NCI-H2196 treated with DMSO at 0.1 percent for 48 hours (cell line): ENCODE data around the gene CHN2.
"Not testable (repeated sequence)": the region's sequence is repeated elsewhere in the genome, so short reads cannot be mapped to it uniquely, and the experiment has no call there.

ENCODE experiments used
- DNase-seq: peaks from one replicate; lab custom pipeline; 2025; ENCODE audit not compliant: unreplicated experiment; lab: John Stamatoyannopoulos, UW

CHN2 gene

DNA sequence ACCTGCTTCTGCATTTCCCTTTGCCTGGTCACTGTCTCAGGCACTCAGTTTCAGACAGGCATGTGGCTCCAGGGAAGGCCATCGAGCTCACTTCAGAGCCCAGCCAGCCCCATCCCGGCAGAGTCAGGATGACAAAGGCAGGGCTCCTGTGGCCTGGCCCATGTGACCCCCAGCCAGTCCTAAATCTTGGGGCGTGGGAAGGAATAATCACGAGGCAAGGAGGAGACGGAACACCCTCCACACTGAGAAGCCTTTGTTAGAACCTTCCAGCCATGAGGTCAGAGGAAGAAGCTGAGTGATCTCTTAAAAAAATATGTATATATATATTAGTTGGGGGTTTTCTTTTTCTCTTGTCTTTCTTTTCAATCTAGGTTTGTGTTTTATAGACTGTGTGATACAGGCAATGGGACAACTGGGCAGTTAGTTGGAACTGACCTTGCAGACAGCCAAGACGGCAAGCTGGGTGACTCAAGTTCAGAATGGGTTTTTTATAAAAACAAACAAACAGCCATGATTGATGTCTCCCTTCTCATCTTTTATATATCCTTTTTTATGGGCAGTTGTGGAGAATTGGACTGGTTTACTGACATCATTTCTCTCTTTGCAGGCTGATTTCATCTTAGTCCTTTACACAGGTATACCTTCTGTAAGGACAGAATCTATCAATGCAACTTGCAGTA lies 60.8 kb downstream of the CHN2 start:
- DNase-seq: no peak

- no peak for DNase-seq
Measured at GRCh38 chr7:29255906-29256692, 61.5 kb downstream of the CHN2 start.

GRCh38 chr7:29256693-29257002 lies 62.1 kb downstream of the CHN2 start:
- DNase-seq: no peak

DNA sequence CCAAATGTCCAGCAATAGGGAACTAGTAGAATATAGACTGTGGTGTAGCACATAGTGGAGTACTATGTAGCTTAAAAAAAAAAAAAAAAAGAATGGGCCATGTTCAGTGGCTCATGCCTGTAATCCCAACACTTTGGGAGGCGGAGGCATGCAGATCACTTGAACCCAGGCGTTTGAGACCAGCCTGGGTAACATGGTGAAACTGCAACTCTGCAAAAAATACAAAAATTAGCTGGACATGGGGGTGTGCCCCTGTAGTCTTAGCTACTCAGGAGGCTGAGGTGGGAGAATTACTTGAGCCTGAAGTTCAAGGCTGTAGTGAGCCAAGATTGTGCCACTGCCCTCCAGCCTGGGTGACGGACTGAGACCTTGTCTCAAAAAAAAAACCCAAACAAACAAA lies 64.4 kb downstream of the CHN2 start:
- no peak for DNase-seq

DNA sequence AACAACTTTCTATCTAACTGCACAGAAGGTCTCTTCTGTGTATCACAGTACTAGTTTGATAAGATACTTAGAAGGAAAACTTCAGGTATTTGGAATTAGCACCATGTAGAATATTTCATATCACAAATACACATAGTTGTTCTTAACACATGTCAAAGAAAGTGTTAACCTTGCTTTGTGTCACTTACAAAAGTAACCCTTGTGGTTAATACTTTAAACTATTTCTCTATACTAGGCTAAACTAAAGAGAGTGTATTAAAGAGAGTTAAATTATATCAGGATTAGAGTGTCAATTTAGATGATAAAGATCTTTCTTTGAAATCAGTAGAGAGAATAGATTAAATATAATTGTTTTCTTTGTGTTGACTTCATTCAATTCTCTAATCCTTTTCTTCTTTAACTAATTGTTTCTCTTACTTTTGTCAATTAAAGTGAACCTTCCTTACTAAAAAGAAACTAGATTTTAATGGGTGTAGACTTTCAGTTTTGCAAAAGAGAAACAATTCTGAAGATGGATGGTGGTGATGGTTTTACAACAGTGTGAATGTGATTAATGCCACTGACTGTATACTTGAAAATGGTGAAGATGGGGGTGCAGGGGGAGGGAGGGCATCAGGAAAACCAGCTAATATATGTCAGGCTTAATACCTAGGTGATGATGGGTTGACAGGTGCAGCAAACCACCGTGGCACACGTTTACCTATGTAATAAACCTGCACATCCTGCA lies 67.8 kb downstream of the CHN2 start:
- no peak for DNase-seq

GRCh38 chr7:29263601-29264207 lies 69.1 kb downstream of the CHN2 start:
- not testable (repeated sequence) for DNase-seq

DNA sequence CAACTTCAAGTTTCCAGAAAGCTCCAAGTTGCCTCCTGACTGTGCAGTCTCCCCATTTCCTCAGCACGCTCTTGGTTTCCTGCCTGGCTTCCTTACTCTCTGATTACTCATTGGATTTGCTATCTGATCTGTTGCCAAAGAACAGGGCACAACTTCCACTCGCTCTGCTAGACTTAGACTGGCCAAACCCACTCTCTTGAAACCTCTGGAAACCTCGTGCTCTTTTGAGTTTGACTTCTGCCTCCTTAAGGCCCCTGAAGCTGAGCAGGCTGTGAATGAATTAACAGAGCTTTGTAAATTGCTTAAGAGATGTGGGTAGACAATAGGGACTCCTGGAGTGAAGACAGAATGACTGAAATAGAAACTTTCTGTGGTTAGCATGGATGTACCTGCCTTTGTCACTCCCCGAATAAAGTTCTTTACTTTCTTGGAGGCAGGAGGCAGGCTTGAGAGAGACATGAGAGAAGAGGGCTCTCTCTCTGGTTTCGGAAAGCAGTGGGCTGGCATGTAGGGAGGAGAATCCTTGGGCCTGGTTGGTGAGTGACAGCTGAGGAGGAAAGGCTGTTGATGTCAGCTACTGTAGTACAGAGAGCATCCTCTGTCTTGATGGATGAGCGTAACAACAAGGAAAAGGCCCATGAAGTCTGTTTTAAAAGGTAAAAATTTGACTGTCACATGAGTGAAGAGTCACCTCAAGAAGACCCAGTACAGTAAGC lies 70.8 kb downstream of the CHN2 start:
- no peak for DNase-seq

DNA sequence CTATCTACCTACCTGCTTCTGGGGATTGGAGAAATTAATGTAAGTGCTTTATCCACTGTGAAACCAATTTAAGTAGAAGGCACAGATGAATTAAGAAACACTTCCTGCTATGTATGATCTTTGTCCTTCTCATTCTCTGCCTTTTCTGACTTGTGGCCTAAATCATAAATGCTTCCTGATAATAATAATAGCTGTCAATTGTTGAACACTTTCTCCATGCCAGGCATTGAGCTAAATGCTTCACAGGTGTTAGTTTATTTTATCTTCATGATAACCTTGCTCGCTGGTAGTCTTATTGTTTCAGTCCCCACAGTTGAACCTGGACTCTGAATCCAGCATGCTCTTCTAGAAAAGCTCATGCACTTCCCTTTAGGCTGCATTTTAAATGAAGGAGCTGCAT lies 75.4 kb downstream of the CHN2 start:
- DNase-seq: no peak

DNA sequence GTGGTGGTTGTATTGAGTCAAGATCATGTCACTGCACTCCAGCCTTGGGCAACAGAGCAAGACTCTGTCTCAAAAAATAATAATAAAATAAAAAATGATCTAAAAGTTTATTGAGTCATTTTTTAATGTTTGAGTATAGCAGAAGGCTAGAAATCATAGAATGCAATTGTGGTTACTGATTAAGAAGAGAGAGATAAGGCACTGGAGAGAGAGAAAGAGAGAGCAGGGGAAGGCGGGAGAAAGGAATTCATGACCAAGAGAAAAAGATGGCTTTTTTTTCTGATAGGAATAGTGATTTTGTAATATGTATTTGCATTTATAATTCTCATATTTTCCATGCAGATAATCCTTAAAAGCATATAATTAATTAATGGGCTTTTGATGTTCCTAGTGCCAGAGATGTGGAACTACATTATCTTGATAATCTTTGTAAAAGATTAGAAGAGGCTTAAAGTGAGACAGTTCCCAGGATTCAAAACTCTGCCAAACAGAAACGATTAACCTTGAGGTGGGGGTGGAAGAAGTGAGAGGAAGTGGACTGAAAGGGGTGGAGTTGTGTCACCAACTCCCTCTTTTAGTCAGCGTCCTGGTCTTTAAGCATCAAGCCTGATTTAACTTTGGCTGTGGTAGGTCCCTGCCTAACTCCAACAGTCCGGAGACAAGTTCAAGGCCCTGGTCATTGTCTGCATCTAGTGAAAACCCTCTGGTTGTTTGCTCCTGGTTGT lies 76.2 kb downstream of the CHN2 start:
- no peak for DNase-seq

DNA sequence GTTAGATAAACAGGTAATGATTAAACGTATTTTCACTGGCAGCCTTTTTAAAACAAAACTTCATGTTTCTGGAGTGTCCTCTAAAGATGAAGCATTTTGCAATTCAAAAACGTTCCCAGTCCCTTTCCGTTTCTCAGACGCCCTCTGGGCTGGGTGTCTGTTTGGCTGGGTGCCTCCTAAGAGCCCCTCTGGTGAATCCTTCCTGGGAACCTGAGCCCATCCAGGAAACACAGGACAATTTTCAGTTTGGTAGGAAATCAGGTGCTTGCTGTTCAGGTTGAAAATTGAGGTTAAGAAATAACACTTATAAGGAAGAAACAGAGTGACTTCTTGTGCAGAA lies 76.7 kb downstream of the CHN2 start:
- DNase-seq: no peak

DNA sequence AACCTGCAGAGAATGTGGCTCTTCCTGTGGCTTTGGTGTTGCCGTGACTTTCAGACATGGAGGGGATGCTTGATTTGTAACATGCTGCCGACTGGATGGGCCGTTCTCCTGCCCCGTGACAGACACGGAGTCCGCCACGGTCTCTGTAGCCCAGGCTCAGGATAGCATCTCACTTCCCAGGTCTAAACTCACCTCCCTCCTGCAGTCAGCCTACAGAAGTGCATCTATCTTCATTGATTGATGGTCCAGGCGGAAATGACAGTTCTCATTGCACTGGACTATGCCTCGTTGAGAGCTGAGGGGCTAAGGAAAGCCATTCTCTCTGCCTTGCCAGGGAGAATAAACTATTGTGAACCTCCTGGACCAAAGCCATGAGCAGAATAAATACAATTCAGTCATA lies 77.5 kb downstream of the CHN2 start:
- no peak for DNase-seq

- no peak for DNase-seq
Measured at GRCh38 chr7:29274146-29275017, 79.8 kb downstream of the CHN2 start.

DNA sequence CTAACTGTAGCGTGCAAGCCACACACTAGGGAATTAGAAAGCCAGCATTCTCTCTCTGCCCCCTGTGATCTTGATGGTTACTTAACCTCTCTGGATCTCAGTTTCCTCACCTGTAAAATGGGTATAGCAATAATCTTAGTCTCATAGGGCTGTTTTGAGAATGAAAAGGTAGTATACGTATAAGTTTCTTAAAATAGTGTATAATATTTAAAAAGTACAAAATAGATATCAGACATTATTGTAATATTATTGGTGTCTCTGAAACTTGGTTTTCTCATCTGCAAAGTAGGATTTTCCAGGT lies 80.4 kb downstream of the CHN2 start:
- no peak for DNase-seq

- no peak for DNase-seq
Measured at GRCh38 chr7:29275493-29275892, 80.9 kb downstream of the CHN2 start.

DNA sequence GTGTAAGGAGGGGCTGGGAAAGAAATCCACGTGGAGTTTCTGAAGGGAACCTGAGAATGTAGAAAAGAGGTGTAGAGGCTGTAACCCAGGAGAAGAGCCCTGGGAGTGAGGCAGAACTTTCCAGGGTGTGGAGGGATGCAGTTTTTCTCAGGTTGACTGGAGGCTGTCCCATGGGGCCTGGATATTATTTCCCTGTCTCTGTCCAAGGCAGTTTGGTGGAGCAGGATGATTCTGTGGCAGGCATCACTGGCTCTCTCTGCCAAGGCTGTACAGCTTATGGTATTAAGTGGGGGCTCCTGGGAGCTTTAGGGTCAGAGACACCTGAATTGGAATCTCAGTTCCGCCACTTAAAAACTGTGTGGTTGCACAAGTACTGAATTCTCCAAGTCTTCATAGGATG lies 81.6 kb downstream of the CHN2 start:
- no peak for DNase-seq

GRCh38 chr7:29276806-29277205 lies 82.2 kb downstream of the CHN2 start:
- no peak for DNase-seq

- DNase-seq: no peak
Measured at GRCh38 chr7:29277436-29278215, 83.1 kb downstream of the CHN2 start.

GRCh38 chr7:29278337-29279069 lies 83.9 kb downstream of the CHN2 start:
- DNase-seq: no peak
